Measurements from ENCODE around the gene CNTNAP2. TPM values are rescaled to one million over a fixed set of nuclear protein-coding genes. Genes with fewer than 3 reads are reported as not detected.

The CNTNAP2 gene
- total and polyA plus RNA-seq, 8 donors, result 0.19 to 18.2 (median 0.56) TPM

DNA sequence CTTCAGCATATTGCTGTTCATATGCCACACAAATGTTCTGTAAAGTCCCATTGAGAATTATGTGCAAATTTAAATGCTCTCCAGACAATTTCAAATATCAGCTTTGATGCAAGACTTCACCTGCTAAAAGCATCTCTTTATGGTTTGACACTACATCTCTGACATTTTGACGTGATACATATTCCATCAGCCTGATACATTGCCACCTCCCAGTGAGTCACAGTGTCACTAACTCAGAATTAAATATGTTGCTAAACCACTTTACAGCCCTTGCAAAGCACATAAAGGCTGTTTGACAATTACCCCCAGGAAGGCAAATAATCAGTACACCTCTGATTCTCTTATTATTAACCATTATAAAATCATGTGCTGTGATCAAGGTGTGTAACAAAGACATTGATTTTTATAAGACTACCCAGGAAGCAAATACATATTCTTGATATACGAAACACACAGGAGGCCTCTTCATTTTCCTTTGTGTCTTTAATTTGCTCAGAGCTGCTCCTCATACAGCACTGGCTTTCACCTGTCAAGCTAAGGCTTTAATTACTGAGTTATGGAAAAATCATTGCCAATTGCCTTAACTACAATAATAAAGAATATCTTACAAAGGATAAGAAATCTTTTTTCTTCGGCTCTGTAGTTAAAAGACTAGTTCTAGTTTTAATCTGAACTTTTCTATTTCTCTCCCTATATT is 1926.5 kb downstream of the CNTNAP2 start:
- H3K4me3 ChIP-seq, result no peak overlapping the region
- 69 to 87% (median 76%) methylated on average over 3 of the region's 3 CpGs for WGBS, 5 donors
- no peak overlapping the region for H3K27ac ChIP-seq
- no peaks in the 10 kb centered on the region for H3K27me3 ChIP-seq
- TF ChIP-seq EP300 (IDR thresholded peaks at IDR 0.05), result no peak
- no peak for TF ChIP-seq POLR2A (IDR thresholded peaks at IDR 0.05)
- TF ChIP-seq POLR2AphosphoS5 (IDR thresholded peaks at IDR 0.05), result no peak
- TF ChIP-seq, protein P1, sequence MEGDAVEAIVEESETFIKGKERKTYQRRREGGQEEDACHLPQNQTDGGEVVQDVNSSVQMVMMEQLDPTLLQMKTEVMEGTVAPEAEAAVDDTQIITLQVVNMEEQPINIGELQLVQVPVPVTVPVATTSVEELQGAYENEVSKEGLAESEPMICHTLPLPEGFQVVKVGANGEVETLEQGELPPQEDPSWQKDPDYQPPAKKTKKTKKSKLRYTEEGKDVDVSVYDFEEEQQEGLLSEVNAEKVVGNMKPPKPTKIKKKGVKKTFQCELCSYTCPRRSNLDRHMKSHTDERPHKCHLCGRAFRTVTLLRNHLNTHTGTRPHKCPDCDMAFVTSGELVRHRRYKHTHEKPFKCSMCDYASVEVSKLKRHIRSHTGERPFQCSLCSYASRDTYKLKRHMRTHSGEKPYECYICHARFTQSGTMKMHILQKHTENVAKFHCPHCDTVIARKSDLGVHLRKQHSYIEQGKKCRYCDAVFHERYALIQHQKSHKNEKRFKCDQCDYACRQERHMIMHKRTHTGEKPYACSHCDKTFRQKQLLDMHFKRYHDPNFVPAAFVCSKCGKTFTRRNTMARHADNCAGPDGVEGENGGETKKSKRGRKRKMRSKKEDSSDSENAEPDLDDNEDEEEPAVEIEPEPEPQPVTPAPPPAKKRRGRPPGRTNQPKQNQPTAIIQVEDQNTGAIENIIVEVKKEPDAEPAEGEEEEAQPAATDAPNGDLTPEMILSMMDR (IDR thresholded peaks at IDR 0.05), result no peak
- no peaks in the 10 kb centered on the region for H3K9me3 ChIP-seq
- DNase-seq, result no peak
- intact Hi-C loops (cut with DNase I; ENCODE audit: low total_unique reads), result no loop called here
- H3K36me3 ChIP-seq, result no peaks in the 10 kb centered on the region
- no peaks in the 10 kb centered on the region for H3K4me1 ChIP-seq

DNA sequence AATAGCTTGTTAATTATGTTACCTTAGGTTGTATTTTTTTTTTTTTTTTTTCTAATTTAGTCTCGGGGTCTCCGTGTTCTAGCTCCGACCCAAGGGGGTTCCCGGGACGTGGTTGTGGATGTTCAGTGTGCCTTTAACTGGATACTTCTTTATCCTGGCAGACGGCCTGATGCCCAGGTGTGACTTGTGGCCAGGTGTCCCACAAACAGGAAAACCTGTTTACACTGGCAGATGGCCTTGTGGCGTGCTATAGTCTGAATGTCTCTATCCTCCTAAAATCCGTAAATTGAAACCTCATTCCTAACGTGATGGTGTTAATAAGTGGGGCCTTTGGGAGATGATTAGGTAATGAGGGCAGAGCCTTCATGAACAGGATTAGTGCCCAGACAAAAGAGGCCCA is 1927.6 kb downstream of the CNTNAP2 start:
- no peak overlapping the region for H3K27ac ChIP-seq
- intact Hi-C loops (cut with DNase I; ENCODE audit: low total_unique reads), result no loop called here
- WGBS, 5 donors, result 70 to 88% (median 79%) methylated on average over 9 of the region's 9 CpGs
- DNase-seq, result no peak
- TF ChIP-seq EP300 (IDR thresholded peaks at IDR 0.05), result no peak
- TF ChIP-seq, protein P1 (IDR thresholded peaks at IDR 0.05), result no peak
- no peak for TF ChIP-seq POLR2A (IDR thresholded peaks at IDR 0.05)
- no peak for TF ChIP-seq POLR2AphosphoS5 (IDR thresholded peaks at IDR 0.05)
- H3K27me3 ChIP-seq, result no peaks in the 10 kb centered on the region
- no peaks in the 10 kb centered on the region for H3K9me3 ChIP-seq
- H3K4me3 ChIP-seq, result no peak overlapping the region
- H3K36me3 ChIP-seq, result no peaks in the 10 kb centered on the region
- no peaks in the 10 kb centered on the region for H3K4me1 ChIP-seq

GRCh38 chr7:148045521-148045920 is 1928.9 kb downstream of the CNTNAP2 start:
- H3K4me3 ChIP-seq, result no peak overlapping the region
- DNase-seq, result no peak
- H3K27ac ChIP-seq, result no peak overlapping the region
- H3K27me3 ChIP-seq, result no peaks in the 10 kb centered on the region
- intact Hi-C loops (cut with DNase I; ENCODE audit: low total_unique reads), result no loop called here
- H3K4me1 ChIP-seq, result no peaks in the 10 kb centered on the region
- WGBS, 5 donors, result 53 to 73% (median 59%) methylated on average over 6 of the region's 6 CpGs
- no peaks in the 10 kb centered on the region for H3K9me3 ChIP-seq
- H3K36me3 ChIP-seq, result no peaks in the 10 kb centered on the region
- TF ChIP-seq POLR2A (IDR thresholded peaks at IDR 0.05), result no peak
- TF ChIP-seq, protein P1 (IDR thresholded peaks at IDR 0.05), result no peak
- TF ChIP-seq EP300 (IDR thresholded peaks at IDR 0.05), result no peak
- no peak for TF ChIP-seq POLR2AphosphoS5 (IDR thresholded peaks at IDR 0.05)

- intact Hi-C loops (cut with DNase I; ENCODE audit: low total_unique reads), result no loop called here
- Histone ChIP-seq H3K9me3 (no peaks in the 10 kb centered on the region), H3K4me1 (no peaks in the 10 kb centered on the region), H3K36me3 (no peaks in the 10 kb centered on the region), H3K27ac (no peak overlapping the region), H3K27me3 (no peaks in the 10 kb centered on the region), H3K4me3 (no peak overlapping the region)
- no peak for TF ChIP-seq EP300 (IDR thresholded peaks at IDR 0.05)
- TF ChIP-seq POLR2AphosphoS5 (IDR thresholded peaks at IDR 0.05), result no peak
- no peak for TF ChIP-seq POLR2A (IDR thresholded peaks at IDR 0.05)
- TF ChIP-seq, protein P1 (IDR thresholded peaks at IDR 0.05), result no peak
- WGBS, 5 donors, result 82 to 93% (median 84%) methylated on average over 4 of the region's 4 CpGs
- no peak for DNase-seq
Measured at GRCh38 chr7:148049068-148049467, 1932.5 kb downstream of the CNTNAP2 start.

Measured in stomach (tissue), 9 donors.